LoVo (cell line): ENCODE data around the gene HMCN2.
"Not testable (repeated sequence)": the region's sequence is repeated elsewhere in the genome, so short reads cannot be mapped to it uniquely, and the experiment has no call there.

Source experiments
- DNase-seq: peaks from one replicate; pipeline ENCODE4 v3.0.0-alpha.2; 2016; ENCODE audit warnings: low spot score

The HMCN2 gene

DNA sequence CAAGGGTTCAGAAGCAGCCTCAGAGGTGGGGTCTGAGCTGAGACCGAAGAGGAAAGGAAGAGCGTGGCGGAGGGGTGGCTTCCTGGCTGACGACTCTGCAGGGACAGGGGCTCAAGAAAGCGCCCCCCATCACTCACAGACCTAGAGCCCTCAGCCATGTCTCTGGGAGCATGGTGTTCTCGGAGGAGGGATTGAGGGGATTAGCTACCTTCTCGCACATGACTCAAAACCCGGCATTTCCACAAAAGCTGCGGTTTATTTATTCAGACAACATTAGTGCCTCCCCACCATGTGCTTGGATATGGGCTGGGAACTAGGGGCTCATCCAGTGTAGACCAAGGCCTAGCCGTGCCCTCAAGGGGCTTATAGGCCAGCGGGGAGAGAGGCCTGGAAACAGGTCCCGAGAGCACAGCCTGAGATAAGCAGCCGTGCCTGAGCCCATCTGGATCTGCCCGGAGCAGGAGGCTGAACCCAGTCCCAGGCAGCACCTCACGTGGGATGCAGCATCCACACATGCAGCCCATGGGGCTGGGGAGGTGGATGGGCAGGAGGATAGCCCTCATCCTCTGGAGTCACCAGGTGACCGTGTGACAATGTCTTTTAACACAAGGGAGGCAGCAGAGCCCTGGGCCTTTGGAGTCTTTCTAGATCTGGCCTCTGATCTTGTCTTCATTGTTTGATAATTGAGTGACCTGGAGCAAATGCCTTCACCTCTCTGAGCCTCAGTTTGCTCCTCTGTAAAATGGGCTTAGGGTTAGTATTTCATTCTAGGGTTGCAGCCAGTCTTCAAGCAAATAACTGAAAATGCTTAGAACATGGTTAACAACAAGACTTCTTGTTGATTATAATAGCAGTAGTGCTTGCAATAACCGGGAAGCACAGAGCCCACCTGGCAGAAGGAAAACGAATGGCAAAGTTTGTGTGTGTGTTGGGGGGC is 878 bp upstream of the HMCN2 start:
- no peak for DNase-seq

GRCh38 chr9:130266236-130267098 is 907 bp downstream of the HMCN2 start:
- no peak for DNase-seq

DNA sequence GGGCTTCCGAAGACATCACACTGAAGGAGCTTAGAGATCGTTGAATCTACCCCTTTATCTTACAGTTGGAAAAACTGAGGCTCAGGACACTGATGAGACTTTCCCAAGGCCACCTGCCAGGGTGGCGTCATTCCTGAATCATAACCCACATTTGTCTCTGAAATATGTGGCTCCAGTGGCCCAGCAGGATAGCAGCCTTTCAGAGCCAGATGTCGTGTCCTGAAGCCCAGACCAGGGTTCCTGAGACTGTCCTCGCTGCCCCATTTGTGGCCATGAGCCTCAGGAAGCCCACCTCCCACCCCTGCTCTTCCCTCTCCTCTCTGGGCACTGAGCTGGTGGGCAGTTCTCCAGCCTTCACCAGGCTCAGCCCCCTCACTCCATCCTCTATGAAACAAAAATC is 2.4 kb downstream of the HMCN2 start:
- DNase-seq: no peak

DNA sequence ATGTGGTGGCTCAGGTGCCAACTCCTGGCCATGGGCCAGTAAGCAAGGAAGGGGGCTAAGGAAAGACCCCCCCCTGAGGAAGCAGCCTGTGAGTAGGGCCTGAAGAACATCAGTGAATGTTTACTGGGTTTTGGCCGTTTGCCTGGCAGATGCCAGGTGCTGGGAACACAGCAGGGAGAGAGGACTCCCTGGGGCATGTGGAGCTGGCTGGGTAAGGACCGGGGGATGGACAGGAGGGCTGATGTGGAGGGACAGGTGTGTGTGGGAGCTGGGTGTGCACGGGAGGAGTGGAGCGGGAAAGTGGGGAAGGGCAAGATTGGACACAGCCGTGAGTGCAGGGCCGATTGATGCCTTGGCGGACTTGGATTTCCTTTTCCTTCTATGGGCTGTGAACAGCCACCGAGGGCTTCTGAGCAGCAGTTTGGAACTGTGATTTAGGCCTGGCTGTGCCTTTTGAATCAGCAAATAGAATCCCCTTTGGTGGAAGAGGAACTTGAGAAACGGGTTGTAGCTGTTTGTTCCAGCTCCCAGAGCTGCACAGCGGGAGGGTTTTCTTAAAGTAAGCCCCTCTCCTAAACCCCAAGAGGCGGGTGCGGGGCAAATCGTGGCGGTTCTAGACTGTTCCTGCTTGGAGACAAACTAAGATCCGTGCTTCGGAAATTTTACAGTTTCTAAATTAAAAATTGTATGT is 3.1 kb downstream of the HMCN2 start:
- no peak for DNase-seq

DNA sequence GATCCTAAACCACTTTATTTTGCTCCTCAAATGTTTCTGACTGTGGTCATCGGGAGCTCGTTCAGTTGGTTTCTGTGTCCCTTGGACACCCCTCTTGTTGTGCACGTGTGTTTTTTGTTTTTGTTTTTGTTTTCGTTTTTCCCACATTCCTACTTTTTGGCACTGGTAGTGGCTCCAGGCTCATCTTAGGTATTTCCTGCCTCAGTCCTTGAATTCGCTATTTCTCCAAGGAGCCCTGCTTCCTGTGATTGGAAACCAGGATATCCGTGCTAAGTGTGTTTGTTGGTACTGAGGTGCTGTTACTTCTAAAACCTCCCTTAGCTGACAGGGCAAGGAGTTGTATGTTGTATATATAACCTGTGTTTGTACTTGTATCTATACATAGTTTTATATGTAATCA is 5.9 kb downstream of the HMCN2 start:
- DNase-seq: no peak

- no peak for DNase-seq
These were observed 9.6 kb downstream of the HMCN2 start for GRCh38 chr9:130275156-130275555.

DNA sequence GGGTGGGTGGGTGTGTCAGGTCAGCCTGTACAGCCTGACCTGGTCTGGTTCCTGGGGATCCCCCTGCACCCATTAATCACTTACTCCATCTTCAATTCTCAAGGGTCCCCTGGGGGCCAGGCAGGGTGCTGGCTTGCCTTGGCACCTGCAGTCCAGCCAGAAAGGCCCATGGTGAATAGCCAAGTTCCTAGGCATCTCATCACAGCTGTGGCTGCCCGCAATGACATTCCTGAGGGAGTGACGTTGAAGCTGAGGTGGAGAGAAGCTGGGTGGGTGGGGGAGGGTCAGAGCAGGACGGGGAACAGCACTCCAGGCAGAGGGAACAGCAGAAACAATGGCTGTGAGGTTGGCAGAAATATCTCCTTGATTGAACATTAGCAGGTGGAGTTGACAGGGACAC is 10.6 kb downstream of the HMCN2 start:
- no peak for DNase-seq

GRCh38 chr9:130276955-130277354 is 11.4 kb downstream of the HMCN2 start:
- no peak for DNase-seq

DNA sequence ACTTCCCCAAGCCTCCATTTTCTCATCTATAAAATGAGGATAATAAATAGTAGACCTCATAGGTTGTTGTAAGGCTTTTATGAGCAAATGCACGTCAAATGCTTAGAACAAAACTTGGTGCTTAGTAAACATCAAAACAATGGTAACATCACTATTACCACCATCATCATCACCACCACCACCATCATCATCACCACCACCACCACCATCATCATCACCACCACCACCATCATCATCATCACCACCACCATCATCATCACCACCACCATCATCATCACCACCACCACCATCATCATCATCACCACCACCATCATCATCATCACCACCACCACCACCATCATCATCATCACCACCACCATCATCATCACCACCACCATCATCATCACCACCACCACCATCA is 12.0 kb downstream of the HMCN2 start:
- not testable (repeated sequence) for DNase-seq

GRCh38 chr9:130283539-130284248 is 18.1 kb downstream of the HMCN2 start:
- no peak for DNase-seq

GRCh38 chr9:130284249-130284625 is 18.7 kb downstream of the HMCN2 start:
- no peak for DNase-seq

GRCh38 chr9:130284690-130285089 is 19.1 kb downstream of the HMCN2 start:
- no peak for DNase-seq

GRCh38 chr9:130285271-130285670 is 19.7 kb downstream of the HMCN2 start:
- DNase-seq: no peak

- DNase-seq: no peak
These were observed 20.7 kb downstream of the HMCN2 start for GRCh38 chr9:130286072-130286770.

GRCh38 chr9:130286781-130287428 is 21.3 kb downstream of the HMCN2 start:
- no peak for DNase-seq

DNA sequence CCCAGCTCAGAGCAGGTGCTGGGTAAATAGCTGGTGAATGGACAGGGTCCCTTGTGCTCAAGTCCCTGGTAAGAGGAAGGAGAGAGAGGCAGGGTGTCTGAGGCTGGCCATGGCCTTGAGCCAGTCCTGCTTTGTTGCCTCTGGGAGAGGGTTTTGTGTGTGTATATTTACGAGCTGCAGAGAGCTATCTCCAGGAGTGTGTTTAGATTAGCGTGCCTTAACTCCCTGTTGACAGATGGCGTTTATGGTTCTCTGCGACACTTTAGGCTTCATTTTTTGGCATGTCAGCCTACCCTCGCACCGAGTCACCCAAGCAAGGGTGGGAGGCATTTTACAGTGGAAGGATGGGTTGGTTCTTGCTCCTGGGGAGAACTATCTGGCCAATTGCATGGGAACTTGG is 22.2 kb downstream of the HMCN2 start:
- no peak for DNase-seq

GRCh38 chr9:130288393-130288792 is 22.8 kb downstream of the HMCN2 start:
- no peak for DNase-seq

DNA sequence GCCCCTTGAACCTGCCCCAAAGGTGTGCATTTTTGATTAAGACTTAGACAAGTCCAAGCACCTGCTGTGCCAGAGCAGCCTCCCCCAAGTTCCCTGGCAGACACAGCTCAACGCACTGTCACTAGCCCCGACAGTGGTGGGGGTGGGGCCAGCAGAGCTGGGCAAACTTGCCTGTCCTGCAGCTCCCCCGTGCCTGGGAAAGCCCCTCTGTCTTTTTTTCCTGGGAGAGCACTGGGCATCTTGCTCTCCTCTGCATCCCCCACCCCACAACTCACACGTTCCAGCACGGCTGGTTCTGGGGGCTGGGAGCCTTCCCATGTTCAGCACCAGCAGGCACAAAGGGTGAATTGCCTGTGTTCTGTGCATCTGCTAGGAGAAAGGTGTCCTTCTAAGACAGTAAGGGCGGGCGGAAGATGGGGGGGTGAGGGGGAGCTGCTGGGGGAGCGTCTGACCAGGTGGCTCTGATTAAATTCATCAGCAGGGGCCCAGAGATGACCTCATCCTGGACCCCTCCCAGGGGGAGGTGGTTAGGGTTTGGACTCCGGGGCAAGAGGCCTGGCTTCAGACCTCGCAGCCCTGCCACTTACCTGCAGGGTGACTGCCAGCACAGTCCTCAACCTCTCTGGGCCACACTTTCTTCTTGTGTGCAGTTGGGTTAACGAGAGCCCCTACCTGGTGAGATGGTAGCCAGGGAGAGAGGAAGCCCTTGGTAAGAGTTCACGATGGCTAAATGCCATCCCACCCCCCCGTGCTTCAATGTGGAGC is 23.5 kb downstream of the HMCN2 start:
- no peak for DNase-seq

GRCh38 chr9:130289711-130290241 is 24.2 kb downstream of the HMCN2 start:
- no peak for DNase-seq
